OCI-LY7 (cell line): ENCODE measurements around the gene ITGA8.

Experiments used
- EZH2phosphoT487 ChIP-seq: fragments of 200-600 bp; sonication (generic); IDR thresholded peaks from 2 replicates; pipeline ENCODE4 v1.6.1; 2018; ENCODE audit warnings: low read depth, borderline replicate concordance, mild to moderate bottlenecking, mixed run types, antibody characterized with exemption, low read length, moderate library complexity, mixed read lengths
- TF ChIP-seq, protein P1 (sequence below): fragments of 200-600 bp; sonication (generic); conservative IDR thresholded peaks from 2 replicates; pipeline ENCODE4 v1.5.1; 2014; ENCODE audit warnings: mild to moderate bottlenecking, antibody characterized with exemption, low read length, moderate library complexity, mixed read lengths

DNA sequence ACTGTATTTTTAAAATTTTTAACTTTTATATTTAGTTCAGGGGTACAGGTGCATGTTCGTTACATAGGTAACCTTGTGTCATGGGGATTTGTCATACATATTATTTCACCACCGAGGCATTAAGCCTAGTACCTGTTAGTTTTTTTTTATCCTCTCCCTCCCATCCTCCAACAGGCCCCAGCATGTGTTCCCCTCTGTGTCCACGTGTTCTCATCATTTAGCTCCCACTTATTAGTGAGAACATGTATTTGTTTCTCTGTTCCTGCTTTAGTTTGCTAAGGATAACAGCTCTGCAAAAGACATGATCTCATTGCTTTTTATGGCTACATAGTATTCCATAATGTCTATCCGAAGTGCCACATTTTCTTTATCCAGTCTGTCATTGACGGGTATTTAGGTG, 22.4 kb upstream of the ITGA8 start:
- TF ChIP-seq, protein P1, sequence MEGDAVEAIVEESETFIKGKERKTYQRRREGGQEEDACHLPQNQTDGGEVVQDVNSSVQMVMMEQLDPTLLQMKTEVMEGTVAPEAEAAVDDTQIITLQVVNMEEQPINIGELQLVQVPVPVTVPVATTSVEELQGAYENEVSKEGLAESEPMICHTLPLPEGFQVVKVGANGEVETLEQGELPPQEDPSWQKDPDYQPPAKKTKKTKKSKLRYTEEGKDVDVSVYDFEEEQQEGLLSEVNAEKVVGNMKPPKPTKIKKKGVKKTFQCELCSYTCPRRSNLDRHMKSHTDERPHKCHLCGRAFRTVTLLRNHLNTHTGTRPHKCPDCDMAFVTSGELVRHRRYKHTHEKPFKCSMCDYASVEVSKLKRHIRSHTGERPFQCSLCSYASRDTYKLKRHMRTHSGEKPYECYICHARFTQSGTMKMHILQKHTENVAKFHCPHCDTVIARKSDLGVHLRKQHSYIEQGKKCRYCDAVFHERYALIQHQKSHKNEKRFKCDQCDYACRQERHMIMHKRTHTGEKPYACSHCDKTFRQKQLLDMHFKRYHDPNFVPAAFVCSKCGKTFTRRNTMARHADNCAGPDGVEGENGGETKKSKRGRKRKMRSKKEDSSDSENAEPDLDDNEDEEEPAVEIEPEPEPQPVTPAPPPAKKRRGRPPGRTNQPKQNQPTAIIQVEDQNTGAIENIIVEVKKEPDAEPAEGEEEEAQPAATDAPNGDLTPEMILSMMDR: no peak
- TF ChIP-seq EZH2phosphoT487: no peak
